ENCODE data around the gene CUEDC2. TPM values are rescaled to one million over a fixed set of nuclear protein-coding genes. Genes with fewer than 3 reads are reported as not detected.
"Not testable (repeated sequence)": the region's sequence is repeated elsewhere in the genome, so short reads cannot be mapped to it uniquely, and the experiment has no call there.

CUEDC2 gene
- total RNA-seq, 3 donors from 2014 or later (not counting 1 experiment from before 2014, with no cell fraction given), result 35.0 to 43.0 (median 37.7) TPM

- ATAC-seq, result no peak
- intact Hi-C loops (cut with micrococcal nuclease), result no loop called here
Measured at GRCh38 chr10:102457591-102458150, 25.3 kb upstream of the CUEDC2 start.

GRCh38 chr10:102455893-102456471, 23.6 kb upstream of the CUEDC2 start:
- peaks cover 26% of the 10 kb centered on the region for H3K4me1 ChIP-seq (ENCODE audit: control insufficient read depth, insufficient read depth, low read length)
- H3K27ac Mint-ChIP-seq, result no peak overlapping the region
- H3K9me3 ChIP-seq (ENCODE audit: control insufficient read depth, insufficient read depth, low read length), result no peaks in the 10 kb centered on the region

More at GRCh38 chr10:102457591-102458150, 25.3 kb upstream of the CUEDC2 start:
- Mint-ChIP-seq H3K27ac (no peak overlapping the region), H3K4me1 (peaks cover 23 to 28% of the 10 kb centered on the region in 2 donors), H3K36me3 (no peaks in the 10 kb centered on the region), H3K4me3 (no peak overlapping the region), H3K9me3 (no peaks in the 10 kb centered on the region), H3K27me3 (ENCODE audit: low read depth in 2 of 2) (no peaks in the 10 kb centered on the region)
- DNase-seq, result no peak
- H3K27me3 ChIP-seq (ENCODE audit: control insufficient read depth, insufficient read depth, low read length), result no peaks in the 10 kb centered on the region
- H3K4me3 ChIP-seq (ENCODE audit: low read length), result no peak overlapping the region
- WGBS (ENCODE audit: insufficient coverage), result 90% methylated on average over 9 of the region's 9 CpGs
- no peak overlapping the region for H3K27ac ChIP-seq (ENCODE audit: low read length)
- peaks cover 19% of the 10 kb centered on the region for H3K4me1 ChIP-seq (ENCODE audit: control insufficient read depth, insufficient read depth, low read length)
- H3K9me3 ChIP-seq (ENCODE audit: control insufficient read depth, insufficient read depth, low read length), result no peaks in the 10 kb centered on the region
- no peak for TF ChIP-seq CTCF (IDR thresholded peaks at IDR 0.05)
- peaks cover 11% of the 10 kb centered on the region for H3K36me3 ChIP-seq (ENCODE audit: control insufficient read depth, insufficient read depth, low read length)

GRCh38 chr10:102454662-102455487, 22.5 kb upstream of the CUEDC2 start:
- H3K4me3 Mint-ChIP-seq; ATAC-seq; H3K36me3 Mint-ChIP-seq; H3K27ac Mint-ChIP-seq; H3K27ac ChIP-seq (ENCODE audit: low read length); H3K4me3 ChIP-seq (ENCODE audit: low read length); intact Hi-C loops (cut with micrococcal nuclease); H3K27me3 Mint-ChIP-seq (ENCODE audit: low read depth in 2 of 2); DNase-seq; H3K9me3 Mint-ChIP-seq; H3K27me3 ChIP-seq (ENCODE audit: control insufficient read depth, insufficient read depth, low read length); H3K9me3 ChIP-seq (ENCODE audit: control insufficient read depth, insufficient read depth, low read length): not testable (repeated sequence)
- peaks cover 14% of the 10 kb centered on the region for H3K36me3 ChIP-seq (ENCODE audit: control insufficient read depth, insufficient read depth, low read length)
- WGBS (ENCODE audit: insufficient coverage), result 88% methylated on average over 13 of the region's 13 CpGs
- peaks cover 22% of the 10 kb centered on the region for H3K4me1 ChIP-seq (ENCODE audit: control insufficient read depth, insufficient read depth, low read length)
- peaks cover 12 to 14% of the 10 kb centered on the region in 2 donors for H3K4me1 Mint-ChIP-seq

More at GRCh38 chr10:102455893-102456471, 23.6 kb upstream of the CUEDC2 start:
- no peak for TF ChIP-seq CTCF (IDR thresholded peaks at IDR 0.05)
- intact Hi-C loops (cut with micrococcal nuclease), result no loop called here
- peaks cover 18 to 19% of the 10 kb centered on the region in 2 donors for H3K4me1 Mint-ChIP-seq
- H3K9me3 Mint-ChIP-seq, result no peaks in the 10 kb centered on the region
- WGBS (ENCODE audit: insufficient coverage), result 97% methylated on average over 6 of the region's 7 CpGs
- no peaks in the 10 kb centered on the region for H3K27me3 Mint-ChIP-seq (ENCODE audit: low read depth in 2 of 2)
- DNase-seq (no peak), ATAC-seq (no peak)
- Histone ChIP-seq H3K36me3 (ENCODE audit: control insufficient read depth, insufficient read depth, low read length) (peaks cover 14% of the 10 kb centered on the region), H3K4me3 (ENCODE audit: low read length) (no peak overlapping the region), H3K27ac (ENCODE audit: low read length) (no peak overlapping the region), H3K27me3 (ENCODE audit: control insufficient read depth, insufficient read depth, low read length) (no peaks in the 10 kb centered on the region)
- no peaks in the 10 kb centered on the region for H3K36me3 Mint-ChIP-seq
- H3K4me3 Mint-ChIP-seq, result no peak overlapping the region

GRCh38 chr10:102453502-102453901, 21.1 kb upstream of the CUEDC2 start:
- Mint-ChIP-seq H3K4me1 (peaks cover 20 to 23% of the 10 kb centered on the region in 2 donors), H3K27me3 (ENCODE audit: low read depth in 2 of 2) (no peaks in the 10 kb centered on the region), H3K36me3 (no peaks in the 10 kb centered on the region), H3K4me3 (no peak overlapping the region), H3K9me3 (no peaks in the 10 kb centered on the region), H3K27ac (peak overlapping the region; percentile 75 to 88)
- H3K36me3 ChIP-seq (ENCODE audit: control insufficient read depth, insufficient read depth, low read length), result peaks cover 14% of the 10 kb centered on the region
- no peaks in the 10 kb centered on the region for H3K27me3 ChIP-seq (ENCODE audit: control insufficient read depth, insufficient read depth, low read length)
- ATAC-seq (no peak), DNase-seq (no peak)
- TF ChIP-seq CTCF (IDR thresholded peaks at IDR 0.05), result no peak
- H3K9me3 ChIP-seq (ENCODE audit: control insufficient read depth, insufficient read depth, low read length), result no peaks in the 10 kb centered on the region
- peaks cover 29% of the 10 kb centered on the region for H3K4me1 ChIP-seq (ENCODE audit: control insufficient read depth, insufficient read depth, low read length)
- no peak overlapping the region for H3K4me3 ChIP-seq (ENCODE audit: low read length)
- 94% methylated on average over 5 of the region's 5 CpGs for WGBS (ENCODE audit: insufficient coverage)
- intact Hi-C loops (cut with micrococcal nuclease), result no loop called here
- no peak overlapping the region for H3K27ac ChIP-seq (ENCODE audit: low read length)
